Liver (tissue), 9 donors: ENCODE data around the gene DTX4. TPM values are rescaled to one million over a fixed set of nuclear protein-coding genes. Genes with fewer than 3 reads are reported as not detected.

Experiments used
- DNase-seq: peaks from one replicate; pipeline ENCODE4 v3.0.0-alpha.2; 2017; ENCODE audit warnings: low spot score
- H3K27ac ChIP-seq, 2 donors: one replicate each; pipeline ENCODE4 v1.7.0; 2013; ENCODE audit warnings: inconsistent platforms in 2 of 2, low read length in 2 of 2, control low read depth in 1 of 2, low read depth in 1 of 2, mild to moderate bottlenecking in 1 of 2
- H3K27me3 ChIP-seq, 4 donors: one replicate each; pipeline versions ENCODE4 v1.6.1 to v1.7.0; 2013; ENCODE audit warnings: low read length in 3 of 4, inconsistent platforms in 1 of 4, mild to moderate bottlenecking in 1 of 4, moderate library complexity in 1 of 4; ENCODE audit not compliant: control insufficient read depth in 4 of 4, insufficient read depth in 4 of 4
- H3K36me3 ChIP-seq, 4 donors: one replicate each; pipeline versions ENCODE4 v1.6.1 to v1.7.0; 2013; ENCODE audit warnings: low read length in 3 of 4, mild to moderate bottlenecking in 3 of 4, low read depth in 1 of 4, moderate library complexity in 1 of 4; ENCODE audit not compliant: control insufficient read depth in 4 of 4, insufficient read depth in 3 of 4
- H3K4me1 ChIP-seq, 4 donors: one replicate each; pipeline versions ENCODE4 v1.6.1 to v1.7.0; 2013; ENCODE audit warnings: low read length in 3 of 4, mild to moderate bottlenecking in 3 of 4, moderate library complexity in 1 of 4; ENCODE audit not compliant: control insufficient read depth in 4 of 4, insufficient read depth in 4 of 4
- H3K4me3 ChIP-seq, 3 donors: one replicate each; pipeline versions ENCODE4 v1.6.1 to v1.7.0; 2013; ENCODE audit warnings: low read length in 3 of 3, control low read depth in 1 of 3, low read depth in 1 of 3, mild to moderate bottlenecking in 1 of 3
- H3K9ac ChIP-seq, 2 donors: one replicate each; pipeline ENCODE4 v1.7.0; 2013; ENCODE audit warnings: low read length in 2 of 2, mild to moderate bottlenecking in 2 of 2, moderate library complexity in 2 of 2, control low read depth in 1 of 2, low read depth in 1 of 2
- H3K9me3 ChIP-seq, 4 donors: one replicate each; pipeline versions ENCODE4 v1.6.1 to v1.7.0; 2013; ENCODE audit warnings: low read length in 3 of 4; ENCODE audit not compliant: control insufficient read depth in 4 of 4
- EGR1 ChIP-seq, 2 donors: IDR thresholded peaks; 2 replicates each; pipeline ENCODE4 v1.6.1; 2016 to 2018; ENCODE audit warnings: antibody characterized with exemption in 2 of 2, low read depth in 2 of 2
- FOXA1 ChIP-seq: IDR thresholded peaks from 2 replicates; pipeline ENCODE4 v1.6.1; 2016; ENCODE audit warnings: antibody characterized with exemption
- FOXA2 ChIP-seq: IDR thresholded peaks from 2 replicates; pipeline ENCODE4 v1.6.1; 2016; ENCODE audit warnings: antibody characterized with exemption
- GABPA ChIP-seq, 2 donors: IDR thresholded peaks in 1 of 2; conservative IDR thresholded peaks in 1 of 2; 2 replicates each; pipeline ENCODE4 v1.6.1; 2016; ENCODE audit warnings: antibody characterized with exemption in 2 of 2, mild to moderate bottlenecking in 1 of 2, moderate library complexity in 1 of 2
- HNF4A ChIP-seq, 2 donors: conservative IDR thresholded peaks; 2 replicates each; pipeline ENCODE4 v1.6.1; 2016; ENCODE audit warnings: antibody characterized with exemption in 2 of 2, mild to moderate bottlenecking in 2 of 2
- HNF4G ChIP-seq: IDR thresholded peaks from 2 replicates; pipeline ENCODE4 v1.6.1; 2016; ENCODE audit warnings: antibody characterized with exemption
- JUND ChIP-seq, 2 donors: IDR thresholded peaks; 2 replicates each; pipeline ENCODE4 v1.6.1; 2016; ENCODE audit warnings: antibody characterized with exemption in 2 of 2
- NR2F2 ChIP-seq: IDR thresholded peaks from 2 replicates; pipeline ENCODE4 v1.6.1; 2016; ENCODE audit warnings: antibody characterized with exemption
- RAD21 ChIP-seq, 2 donors: IDR thresholded peaks; 2 replicates each; pipeline ENCODE4 v1.6.1; 2016; ENCODE audit warnings: antibody characterized with exemption in 2 of 2, mild to moderate bottlenecking in 2 of 2
- RXRA ChIP-seq, 2 donors: IDR thresholded peaks; 2 replicates each; pipeline ENCODE4 v1.6.1; 2017 to 2018; ENCODE audit warnings: antibody characterized with exemption in 2 of 2, mild to moderate bottlenecking in 1 of 2
- SP1 ChIP-seq: IDR thresholded peaks from 2 replicates; pipeline ENCODE4 v1.6.1; 2018; ENCODE audit warnings: antibody characterized with exemption, mild to moderate bottlenecking
- TAF1 ChIP-seq: conservative IDR thresholded peaks from 2 replicates; pipeline ENCODE4 v1.6.1; 2016; ENCODE audit warnings: antibody characterized with exemption, mild to moderate bottlenecking
- YY1 ChIP-seq: IDR thresholded peaks from 2 replicates; pipeline ENCODE4 v1.6.1; 2016; ENCODE audit warnings: antibody characterized with exemption, mild to moderate bottlenecking
- WGBS: extraction: QIAGEN DNeasy Blood & Tissue Kit; methylation state at CpG from one replicate; pipeline ENCODE4 v1.1.7; 2013; 5-methylcytosine and 5-hydroxymethylcytosine counted together
- polyA plus RNA-seq, 2 donors: library from polyadenylated mRNA; stranded (reverse) in 1 of 2; unstranded in 1 of 2; fragments of 200-250 nt in 1 of 2; fragments of >200 nt in 1 of 2; fragmentation: Nextera tagmentation in 1 of 2; extraction: Ambion mirVana in 1 of 2; gene quantifications; one replicate each; pipeline versions ENCODE4 v1.2.1 to v1.2.3, GENCODE V29; 2013 to 2015
- total RNA-seq, 2 donors: library from RNA; depleted of rRNA; stranded (reverse); fragments of >200 nt; gene quantifications; one replicate each; pipeline ENCODE4 v1.2.3, GENCODE V29; 2014
- TF ChIP-seq, protein P1 (sequence below): IDR thresholded peaks from 2 replicates; pipeline ENCODE4 v1.6.1; 2016; ENCODE audit warnings: antibody characterized with exemption
- TF ChIP-seq, protein P2 (sequence below): fragments of 150-350 bp; IDR thresholded peaks from 2 replicates; pipeline ENCODE4 v1.5.1; 2017; ENCODE audit warnings: improper control_type of control experiment, low read depth, low read length; ENCODE audit not compliant: missing input control
- TF ChIP-seq, protein P3 (sequence below): IDR thresholded peaks from 2 replicates; pipeline ENCODE4 v1.6.1; 2016; ENCODE audit warnings: antibody characterized with exemption
- TF ChIP-seq, protein P4 (sequence below): IDR thresholded peaks from 2 replicates; pipeline ENCODE4 v1.6.1; 2016; ENCODE audit warnings: antibody characterized with exemption, mild to moderate bottlenecking
- TF ChIP-seq, protein P5 (sequence below): IDR thresholded peaks from 2 replicates; pipeline ENCODE4 v1.6.1; 2016; ENCODE audit warnings: antibody characterized with exemption
- donor health status: healthy.
- donor health status: healthy.
- donor health status: healthy.
- donor health status: healthy.
- donor health status: healthy.

DTX4 gene
- total and polyA plus RNA-seq, 4 donors = 7.5 to 21.4 (median 14.3) TPM

DNA sequence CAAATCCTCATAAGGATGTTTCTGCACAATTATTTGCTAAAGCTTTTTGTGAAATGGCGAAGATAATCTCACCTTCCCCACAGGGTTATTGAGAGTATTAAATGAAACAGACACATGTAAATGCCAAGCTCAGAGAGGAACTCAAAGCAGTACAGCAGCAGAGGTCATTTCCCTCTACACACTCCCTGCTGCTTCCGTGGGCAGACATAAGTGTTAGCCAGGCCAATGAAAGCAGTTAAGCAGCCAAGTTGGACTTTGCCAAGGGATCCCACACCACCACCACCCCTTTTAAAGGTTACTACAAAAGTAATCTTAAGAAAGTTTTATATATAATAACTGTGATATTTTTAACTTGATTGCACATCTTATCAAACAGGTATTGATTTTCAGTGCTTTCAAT is 33.3 kb upstream of the DTX4 start (continued):
- TF ChIP-seq, protein P1, sequence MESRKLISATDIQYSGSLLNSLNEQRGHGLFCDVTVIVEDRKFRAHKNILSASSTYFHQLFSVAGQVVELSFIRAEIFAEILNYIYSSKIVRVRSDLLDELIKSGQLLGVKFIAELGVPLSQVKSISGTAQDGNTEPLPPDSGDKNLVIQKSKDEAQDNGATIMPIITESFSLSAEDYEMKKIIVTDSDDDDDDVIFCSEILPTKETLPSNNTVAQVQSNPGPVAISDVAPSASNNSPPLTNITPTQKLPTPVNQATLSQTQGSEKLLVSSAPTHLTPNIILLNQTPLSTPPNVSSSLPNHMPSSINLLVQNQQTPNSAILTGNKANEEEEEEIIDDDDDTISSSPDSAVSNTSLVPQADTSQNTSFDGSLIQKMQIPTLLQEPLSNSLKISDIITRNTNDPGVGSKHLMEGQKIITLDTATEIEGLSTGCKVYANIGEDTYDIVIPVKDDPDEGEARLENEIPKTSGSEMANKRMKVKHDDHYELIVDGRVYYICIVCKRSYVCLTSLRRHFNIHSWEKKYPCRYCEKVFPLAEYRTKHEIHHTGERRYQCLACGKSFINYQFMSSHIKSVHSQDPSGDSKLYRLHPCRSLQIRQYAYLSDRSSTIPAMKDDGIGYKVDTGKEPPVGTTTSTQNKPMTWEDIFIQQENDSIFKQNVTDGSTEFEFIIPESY = no peak
- TF ChIP-seq TAF1 = no peak

DNA sequence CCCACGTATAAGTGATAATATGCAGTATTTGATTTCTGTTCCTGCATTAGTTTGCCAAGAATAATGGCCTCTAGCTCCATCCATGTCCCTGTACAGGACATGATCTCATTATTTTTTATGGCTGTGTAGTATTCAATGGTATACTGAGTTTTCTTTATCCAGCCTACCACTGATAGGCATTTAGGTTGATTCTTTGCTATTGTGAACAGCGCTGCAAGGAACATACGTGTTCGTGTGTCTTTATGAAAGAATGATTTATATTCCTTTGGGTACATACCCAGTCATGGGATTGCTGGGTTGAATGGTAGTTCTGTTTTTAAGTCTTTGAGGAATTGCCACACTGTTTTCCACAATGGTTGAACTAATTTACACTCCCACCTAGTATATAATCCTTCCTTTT is 30.7 kb upstream of the DTX4 start:
- TF ChIP-seq TAF1 (no peak), HNF4G (no peak), EGR1 (IDR thresholded peaks at IDR 0.05; ENCODE audit: low read depth in 2 of 2) (no peak), GABPA (IDR thresholded peaks at IDR 0.05 in 1 of 2, conservative IDR thresholded peaks at IDR 0.05 in 1 of 2) (no peak), RAD21 (IDR thresholded peaks at IDR 0.05) (no peak), HNF4A (conservative IDR thresholded peaks at IDR 0.05) (no peak), NR2F2 (no peak), JUND (IDR thresholded peaks at IDR 0.05) (no peak), RXRA (IDR thresholded peaks at IDR 0.05) (no peak), YY1 (no peak), FOXA2 (no peak), FOXA1 (no peak), SP1 (no peak)
- TF ChIP-seq, protein P2, sequence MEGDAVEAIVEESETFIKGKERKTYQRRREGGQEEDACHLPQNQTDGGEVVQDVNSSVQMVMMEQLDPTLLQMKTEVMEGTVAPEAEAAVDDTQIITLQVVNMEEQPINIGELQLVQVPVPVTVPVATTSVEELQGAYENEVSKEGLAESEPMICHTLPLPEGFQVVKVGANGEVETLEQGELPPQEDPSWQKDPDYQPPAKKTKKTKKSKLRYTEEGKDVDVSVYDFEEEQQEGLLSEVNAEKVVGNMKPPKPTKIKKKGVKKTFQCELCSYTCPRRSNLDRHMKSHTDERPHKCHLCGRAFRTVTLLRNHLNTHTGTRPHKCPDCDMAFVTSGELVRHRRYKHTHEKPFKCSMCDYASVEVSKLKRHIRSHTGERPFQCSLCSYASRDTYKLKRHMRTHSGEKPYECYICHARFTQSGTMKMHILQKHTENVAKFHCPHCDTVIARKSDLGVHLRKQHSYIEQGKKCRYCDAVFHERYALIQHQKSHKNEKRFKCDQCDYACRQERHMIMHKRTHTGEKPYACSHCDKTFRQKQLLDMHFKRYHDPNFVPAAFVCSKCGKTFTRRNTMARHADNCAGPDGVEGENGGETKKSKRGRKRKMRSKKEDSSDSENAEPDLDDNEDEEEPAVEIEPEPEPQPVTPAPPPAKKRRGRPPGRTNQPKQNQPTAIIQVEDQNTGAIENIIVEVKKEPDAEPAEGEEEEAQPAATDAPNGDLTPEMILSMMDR = no peak
- TF ChIP-seq, protein P3, sequence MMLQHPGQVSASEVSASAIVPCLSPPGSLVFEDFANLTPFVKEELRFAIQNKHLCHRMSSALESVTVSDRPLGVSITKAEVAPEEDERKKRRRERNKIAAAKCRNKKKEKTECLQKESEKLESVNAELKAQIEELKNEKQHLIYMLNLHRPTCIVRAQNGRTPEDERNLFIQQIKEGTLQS = no peak
- TF ChIP-seq, protein P4, sequence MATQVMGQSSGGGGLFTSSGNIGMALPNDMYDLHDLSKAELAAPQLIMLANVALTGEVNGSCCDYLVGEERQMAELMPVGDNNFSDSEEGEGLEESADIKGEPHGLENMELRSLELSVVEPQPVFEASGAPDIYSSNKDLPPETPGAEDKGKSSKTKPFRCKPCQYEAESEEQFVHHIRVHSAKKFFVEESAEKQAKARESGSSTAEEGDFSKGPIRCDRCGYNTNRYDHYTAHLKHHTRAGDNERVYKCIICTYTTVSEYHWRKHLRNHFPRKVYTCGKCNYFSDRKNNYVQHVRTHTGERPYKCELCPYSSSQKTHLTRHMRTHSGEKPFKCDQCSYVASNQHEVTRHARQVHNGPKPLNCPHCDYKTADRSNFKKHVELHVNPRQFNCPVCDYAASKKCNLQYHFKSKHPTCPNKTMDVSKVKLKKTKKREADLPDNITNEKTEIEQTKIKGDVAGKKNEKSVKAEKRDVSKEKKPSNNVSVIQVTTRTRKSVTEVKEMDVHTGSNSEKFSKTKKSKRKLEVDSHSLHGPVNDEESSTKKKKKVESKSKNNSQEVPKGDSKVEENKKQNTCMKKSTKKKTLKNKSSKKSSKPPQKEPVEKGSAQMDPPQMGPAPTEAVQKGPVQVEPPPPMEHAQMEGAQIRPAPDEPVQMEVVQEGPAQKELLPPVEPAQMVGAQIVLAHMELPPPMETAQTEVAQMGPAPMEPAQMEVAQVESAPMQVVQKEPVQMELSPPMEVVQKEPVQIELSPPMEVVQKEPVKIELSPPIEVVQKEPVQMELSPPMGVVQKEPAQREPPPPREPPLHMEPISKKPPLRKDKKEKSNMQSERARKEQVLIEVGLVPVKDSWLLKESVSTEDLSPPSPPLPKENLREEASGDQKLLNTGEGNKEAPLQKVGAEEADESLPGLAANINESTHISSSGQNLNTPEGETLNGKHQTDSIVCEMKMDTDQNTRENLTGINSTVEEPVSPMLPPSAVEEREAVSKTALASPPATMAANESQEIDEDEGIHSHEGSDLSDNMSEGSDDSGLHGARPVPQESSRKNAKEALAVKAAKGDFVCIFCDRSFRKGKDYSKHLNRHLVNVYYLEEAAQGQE = no peak
- TF ChIP-seq, protein P5, sequence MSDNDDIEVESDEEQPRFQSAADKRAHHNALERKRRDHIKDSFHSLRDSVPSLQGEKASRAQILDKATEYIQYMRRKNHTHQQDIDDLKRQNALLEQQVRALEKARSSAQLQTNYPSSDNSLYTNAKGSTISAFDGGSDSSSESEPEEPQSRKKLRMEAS = no peak
- TF ChIP-seq, protein P1 = no peak
- Histone ChIP-seq H3K4me3 (no peak overlapping the region), H3K4me1 (peaks cover 5 to 35% (median 28%) of the 10 kb centered on the region in 4 donors), H3K9ac (no peak overlapping the region), H3K27me3 (no peaks in the 10 kb centered on the region), H3K9me3 (no peaks in the 10 kb centered on the region), H3K27ac (no peak overlapping the region), H3K36me3 (peaks cover 0 to 3% (median 0%) of the 10 kb centered on the region in 4 donors)
- 95% methylated on average over 4 of the region's 4 CpGs for WGBS
- no peak for DNase-seq
